8988T (cell line): ENCODE data around the gene FZD10.

ENCODE experiments used
- DNase-seq: peaks from one replicate; pipeline ENCODE4 v3.0.0; 2011

The FZD10 gene, protein sequence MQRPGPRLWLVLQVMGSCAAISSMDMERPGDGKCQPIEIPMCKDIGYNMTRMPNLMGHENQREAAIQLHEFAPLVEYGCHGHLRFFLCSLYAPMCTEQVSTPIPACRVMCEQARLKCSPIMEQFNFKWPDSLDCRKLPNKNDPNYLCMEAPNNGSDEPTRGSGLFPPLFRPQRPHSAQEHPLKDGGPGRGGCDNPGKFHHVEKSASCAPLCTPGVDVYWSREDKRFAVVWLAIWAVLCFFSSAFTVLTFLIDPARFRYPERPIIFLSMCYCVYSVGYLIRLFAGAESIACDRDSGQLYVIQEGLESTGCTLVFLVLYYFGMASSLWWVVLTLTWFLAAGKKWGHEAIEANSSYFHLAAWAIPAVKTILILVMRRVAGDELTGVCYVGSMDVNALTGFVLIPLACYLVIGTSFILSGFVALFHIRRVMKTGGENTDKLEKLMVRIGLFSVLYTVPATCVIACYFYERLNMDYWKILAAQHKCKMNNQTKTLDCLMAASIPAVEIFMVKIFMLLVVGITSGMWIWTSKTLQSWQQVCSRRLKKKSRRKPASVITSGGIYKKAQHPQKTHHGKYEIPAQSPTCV

DNA sequence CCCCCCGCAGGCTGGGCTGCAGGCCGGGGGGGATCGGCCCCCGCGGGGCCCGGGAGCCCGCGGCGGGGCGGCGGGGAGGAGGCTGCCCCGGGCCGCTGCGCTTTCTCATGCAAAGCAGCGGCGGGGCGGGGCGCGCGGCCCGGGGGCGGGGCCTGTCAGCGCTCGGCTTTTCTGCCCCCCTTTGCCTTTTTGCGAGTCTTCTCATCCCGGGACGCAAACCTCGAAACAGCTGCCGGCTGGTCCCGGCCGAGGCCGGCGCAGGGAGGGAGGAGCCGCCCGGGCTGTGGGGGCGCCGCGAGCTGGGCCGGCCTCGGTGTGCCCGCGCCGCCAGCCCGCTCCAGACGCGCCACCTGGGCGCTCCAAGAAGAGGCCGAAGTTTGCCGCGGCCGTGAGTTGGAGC is at the start of gene FZD10:
Gene FZD10, plus strand, starts transcription at position 198 of the 400 bp plus-strand sequence. CDS start 479 bp downstream, outside the sequence.
- DNase-seq: no peak

DNA sequence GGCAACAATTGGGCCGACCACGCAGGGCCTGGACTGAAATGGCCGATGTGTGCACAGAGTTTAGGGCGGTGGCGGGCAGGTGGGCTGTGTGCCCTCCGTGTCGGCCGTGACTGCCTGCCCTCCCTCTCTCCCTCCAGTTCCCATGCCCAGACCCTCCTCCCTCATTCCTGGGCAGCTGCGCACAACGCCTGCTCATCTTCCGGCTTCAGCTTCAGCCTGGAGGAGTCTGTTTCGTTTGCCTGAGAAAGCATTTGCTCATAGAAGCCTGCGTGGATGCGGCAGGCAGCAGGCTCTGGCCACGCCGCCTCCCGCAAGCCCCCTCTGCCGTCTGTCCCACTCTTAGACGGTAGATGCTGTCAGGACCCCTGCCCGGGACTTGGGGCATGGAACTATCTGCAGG is 47.3 kb upstream of the FZD10 start:
- DNase-seq: no peak

DNA sequence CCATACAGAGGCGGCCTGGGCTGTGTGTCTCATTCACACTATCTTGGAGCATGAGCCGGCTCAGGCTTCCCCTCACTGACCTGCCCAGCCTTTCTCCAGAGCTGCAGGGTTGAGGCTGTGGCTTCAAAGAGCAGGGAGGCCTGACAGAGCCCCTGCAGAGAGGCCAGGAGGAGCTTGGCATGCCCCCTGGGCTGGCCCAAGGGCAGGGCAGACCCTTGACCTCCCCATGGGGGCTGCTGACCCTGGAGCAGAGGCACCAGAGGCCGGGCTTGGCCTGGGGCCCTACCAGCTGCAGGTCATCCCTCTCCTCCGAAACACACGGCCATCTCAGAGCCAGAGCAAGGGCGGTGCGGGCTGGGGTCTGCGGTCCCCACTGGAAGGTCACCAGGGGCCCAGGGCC is 46.6 kb upstream of the FZD10 start:
- no peak for DNase-seq

DNA sequence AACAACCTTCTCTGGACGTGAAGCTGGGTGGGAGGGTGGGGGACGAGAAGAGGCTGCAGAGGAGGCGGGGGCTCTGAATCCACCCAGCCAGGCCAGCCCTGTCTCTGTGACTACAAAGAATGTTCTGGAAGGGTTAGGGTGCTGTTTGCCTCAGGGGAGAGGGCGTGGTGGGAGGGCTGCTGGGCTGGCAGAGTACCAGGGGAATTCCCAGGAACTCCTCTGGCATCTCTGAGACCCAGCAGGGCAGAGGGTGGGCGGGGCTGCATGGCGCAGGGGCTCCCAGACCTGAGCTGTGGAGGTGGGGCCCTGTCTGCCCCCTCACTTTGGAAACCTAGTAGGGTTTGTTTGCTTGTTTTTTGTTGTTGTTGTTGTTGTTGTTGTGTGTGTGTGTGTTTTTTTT is 45.5 kb upstream of the FZD10 start:
- DNase-seq: no peak

DNA sequence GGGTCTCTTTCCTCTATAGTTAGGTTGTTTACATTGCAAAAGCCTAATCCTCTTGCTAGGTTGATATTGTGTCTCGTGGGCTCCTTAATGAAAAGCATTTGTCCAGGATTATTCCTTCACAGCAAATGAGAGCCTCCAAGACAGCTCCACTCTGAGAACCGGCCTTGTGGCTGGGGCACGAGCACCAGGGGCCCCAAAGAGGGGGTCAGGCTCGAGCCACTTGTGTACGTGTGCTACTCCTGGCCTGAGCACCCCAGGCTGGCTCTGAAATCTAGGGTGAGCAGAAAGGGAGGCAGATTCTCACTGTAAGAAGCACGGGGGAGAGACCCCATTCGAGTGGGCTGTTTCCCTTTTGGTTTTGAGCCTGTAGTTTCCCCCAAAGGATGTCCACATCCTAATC is 45.0 kb upstream of the FZD10 start:
- DNase-seq: no peak

DNA sequence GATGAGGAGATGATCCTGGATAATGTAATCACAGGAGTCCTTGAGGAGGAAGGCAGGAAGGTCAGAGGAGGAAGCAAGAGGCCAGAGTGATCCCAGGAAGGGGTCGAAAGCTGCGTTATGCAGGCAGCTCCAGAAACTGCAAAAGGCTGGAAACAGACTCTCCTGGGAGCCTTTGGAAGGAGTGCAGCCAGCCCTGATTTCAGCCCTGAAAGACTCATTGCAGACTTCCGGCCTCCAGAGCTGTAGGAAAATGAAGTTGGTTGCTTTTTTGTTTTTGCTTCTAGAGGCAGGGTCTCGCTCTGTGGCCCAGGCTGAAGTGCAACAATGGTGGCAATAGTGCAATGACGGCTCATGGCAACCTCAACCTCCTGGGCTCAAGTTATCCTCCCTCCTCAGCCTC is 44.6 kb upstream of the FZD10 start:
- no peak for DNase-seq

DNA sequence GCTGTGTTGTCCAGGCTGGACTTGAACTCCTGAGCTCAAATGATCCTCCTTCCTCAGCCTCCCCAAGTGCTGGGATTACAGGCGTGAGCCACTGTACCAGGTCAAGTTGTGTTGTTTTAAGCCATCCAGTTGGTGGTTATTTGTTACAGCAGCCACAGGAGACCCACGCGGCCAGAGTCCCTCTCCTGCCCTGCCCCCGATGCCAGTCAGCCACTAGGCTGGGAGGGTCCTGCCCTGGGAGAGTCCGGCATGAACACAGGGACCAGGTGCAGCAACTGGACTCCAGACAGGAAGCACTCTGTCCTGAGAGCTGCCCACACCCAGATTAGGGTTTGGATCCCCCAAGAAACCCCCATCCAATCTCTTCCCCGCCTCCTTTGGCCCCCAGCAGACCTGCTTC is 44.1 kb upstream of the FZD10 start:
- no peak for DNase-seq

DNA sequence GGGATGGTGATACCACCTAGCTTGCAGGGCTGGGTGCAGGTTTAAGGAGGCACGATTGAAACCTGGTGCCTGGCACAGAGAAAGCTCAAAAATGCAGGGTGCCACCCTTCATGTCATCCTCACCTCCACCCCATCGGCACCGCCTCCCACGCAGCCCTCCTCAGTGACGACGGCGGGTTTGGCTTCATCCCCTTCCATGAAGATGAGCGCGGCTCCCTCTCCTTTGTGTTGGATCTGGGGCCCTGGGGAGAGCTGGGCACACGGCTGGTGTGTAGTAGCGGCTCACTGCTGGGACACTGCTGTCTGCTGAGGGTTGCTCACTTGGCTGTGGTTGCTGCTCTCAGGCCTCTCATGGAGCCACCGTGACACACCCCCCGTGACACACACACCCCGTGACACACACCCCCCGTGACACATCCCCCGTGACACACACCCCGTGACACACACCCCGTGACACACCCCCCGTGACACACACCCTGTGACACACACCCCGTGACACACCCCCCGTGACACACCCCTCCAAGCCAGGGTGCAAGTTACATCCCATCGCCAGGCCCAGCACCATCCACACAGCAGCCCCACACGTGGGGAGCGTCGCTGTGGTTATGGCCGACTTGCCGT is 42.9 kb upstream of the FZD10 start:
- no peak for DNase-seq

DNA sequence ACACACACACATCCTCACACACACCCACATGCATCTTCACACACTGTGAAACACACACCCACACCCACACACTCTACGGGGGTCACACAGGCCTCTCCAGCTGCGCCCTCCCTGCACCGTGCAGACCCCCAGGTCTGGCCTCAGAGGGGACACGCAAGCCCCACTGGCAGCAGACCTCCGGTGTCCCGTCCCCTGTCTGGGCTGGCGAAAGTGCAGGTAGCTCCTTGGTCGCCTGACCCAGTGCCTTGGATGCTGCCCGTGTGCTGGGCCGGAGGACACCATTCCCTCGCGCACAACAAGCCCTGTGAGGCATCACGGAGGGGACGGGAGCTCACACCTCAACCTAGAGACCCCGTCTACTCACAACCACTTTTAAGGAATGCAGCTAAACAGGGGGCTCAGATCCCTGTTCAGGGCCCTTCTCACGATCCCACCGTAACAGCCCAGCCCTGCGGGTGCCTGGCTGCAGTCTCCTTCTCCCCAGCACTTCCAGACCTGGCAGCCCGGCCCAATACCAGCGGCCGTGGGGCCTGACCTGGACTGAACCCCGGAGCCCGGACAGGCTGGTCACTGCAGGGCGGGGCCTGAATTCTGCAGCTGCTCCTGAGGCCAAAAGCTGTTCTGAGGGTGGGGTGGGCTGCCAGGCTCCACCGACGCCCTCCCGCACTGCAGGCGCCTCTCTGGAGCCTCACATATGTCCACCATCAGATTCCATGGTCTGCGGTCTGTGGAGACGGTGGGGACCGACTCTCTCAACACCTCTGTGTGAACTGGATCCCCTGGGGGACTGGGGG is 42.1 kb upstream of the FZD10 start:
- no peak for DNase-seq

DNA sequence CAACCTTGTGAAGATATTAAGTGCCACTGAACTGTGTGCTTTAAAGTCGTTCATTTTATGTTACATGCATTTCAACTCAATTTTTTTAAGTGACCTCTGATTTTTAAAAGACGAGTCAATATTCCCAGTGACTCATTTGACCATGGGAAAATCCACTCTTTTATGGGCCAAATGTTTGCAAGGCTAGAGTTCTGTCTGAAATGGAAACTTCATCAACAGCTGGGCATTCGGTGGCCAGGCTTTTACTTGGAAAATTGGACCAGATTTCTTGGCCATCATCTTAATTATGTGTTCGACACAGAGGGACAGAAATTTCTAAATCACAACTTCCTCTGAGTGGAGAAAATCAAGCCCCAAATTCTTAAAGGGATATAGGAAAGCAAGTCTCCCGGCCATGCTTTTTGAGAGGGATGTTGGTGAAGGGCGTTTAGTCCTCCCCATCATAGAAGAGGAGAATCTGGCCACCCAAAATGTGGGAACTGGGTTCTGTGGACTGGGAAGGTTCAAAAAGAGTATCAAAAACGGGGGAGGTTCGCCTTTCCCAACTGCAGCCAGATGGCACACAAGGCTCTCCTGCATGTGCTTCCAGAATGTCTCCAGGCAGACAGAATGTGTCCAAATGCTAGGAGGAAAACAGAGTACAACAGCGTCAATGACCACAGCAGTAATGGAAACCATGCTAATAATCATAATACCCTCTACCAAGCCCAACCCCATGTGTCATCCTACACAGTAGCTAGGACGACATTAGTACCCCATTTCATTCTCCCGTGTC is 40.9 kb upstream of the FZD10 start:
- no peak for DNase-seq

DNA sequence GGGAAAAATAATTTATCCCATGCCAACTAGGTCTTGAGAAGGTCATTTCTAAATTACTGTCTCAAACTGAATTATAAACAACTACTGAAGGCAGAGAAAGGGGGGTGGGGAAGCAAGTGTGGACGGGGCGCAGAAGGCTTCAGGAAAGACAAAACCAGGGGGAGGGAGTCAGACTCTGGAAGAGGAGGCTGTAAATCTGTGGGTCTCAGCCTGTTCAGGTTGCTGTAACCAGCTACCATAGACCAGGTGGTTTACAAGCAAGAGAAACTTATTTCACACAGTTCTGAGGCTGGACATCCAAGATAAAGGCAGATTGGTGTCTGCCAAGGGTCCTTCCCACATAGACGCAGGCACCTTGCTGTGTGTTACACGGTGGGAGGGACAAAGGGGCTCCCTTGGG is 39.9 kb upstream of the FZD10 start:
- no peak for DNase-seq

DNA sequence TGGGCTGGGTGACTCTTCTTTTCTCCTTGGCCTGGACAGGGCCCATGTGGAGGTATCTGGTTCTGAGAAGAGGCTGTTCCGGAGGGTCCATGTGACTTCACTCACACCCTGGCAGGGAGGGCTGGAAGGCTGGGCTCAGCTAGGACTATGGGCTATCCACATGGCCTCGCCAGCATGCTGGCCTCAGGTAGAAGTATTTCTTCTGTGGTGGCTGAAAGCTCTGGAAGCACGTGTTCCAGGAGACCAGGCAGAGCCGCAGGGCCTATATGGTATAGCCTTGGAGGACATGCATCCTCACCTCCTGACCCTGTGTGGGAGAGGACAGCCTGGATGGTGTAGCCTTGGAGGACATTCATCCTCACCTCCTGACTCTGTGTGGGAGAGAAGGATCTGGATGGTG is 38.2 kb upstream of the FZD10 start:
- no peak for DNase-seq

DNA sequence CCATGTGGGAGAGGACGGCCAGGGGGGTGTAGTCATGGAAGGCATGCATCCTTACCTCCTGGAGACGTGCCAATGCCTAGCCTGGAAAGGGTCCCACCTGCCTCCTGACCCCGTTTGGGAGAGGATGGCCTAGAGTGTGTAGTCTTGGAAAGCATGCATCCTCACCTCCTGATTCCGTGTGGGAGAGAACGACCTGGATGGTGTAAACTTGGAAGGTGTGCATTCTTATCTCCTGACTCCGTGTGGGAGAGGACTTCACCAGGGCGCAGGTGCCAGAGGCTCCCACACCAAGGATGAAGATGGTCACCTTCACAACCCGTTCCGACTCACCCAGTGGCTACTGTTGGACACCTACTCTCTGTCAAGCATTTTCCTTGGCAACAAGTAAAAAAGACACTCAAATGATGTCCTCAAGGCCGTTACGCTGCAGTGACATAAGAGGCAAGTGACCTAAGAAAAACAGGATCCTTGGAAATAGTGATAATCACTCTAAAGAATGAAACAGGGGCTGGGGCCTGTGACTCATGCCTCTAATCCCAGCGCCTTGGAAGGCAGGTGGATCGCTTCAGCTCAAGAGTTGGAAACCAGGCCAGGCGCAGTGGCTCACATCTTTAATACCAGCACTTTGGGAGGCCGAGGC is 37.5 kb upstream of the FZD10 start:
- no peak for DNase-seq

DNA sequence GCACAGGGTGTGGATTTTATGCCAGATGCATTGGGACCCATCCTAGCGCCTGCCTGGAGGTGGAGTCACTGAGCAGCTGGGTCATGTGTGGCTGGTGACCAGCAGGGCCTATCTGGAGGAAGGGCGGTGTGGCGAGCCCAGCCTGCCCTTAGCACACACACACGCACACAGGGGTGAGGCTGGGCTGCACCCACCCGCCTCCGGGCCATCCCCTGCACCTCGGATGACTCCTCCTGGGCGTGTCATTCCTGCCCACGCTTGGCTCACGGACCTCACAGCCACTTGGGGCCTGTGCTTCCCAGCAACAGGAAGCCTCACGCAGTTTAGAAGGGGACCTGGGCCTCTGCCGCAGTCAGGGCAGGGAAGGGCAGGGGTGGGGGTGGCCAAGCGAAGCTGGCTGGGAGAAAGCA is 36.2 kb upstream of the FZD10 start:
- no peak for DNase-seq

DNA sequence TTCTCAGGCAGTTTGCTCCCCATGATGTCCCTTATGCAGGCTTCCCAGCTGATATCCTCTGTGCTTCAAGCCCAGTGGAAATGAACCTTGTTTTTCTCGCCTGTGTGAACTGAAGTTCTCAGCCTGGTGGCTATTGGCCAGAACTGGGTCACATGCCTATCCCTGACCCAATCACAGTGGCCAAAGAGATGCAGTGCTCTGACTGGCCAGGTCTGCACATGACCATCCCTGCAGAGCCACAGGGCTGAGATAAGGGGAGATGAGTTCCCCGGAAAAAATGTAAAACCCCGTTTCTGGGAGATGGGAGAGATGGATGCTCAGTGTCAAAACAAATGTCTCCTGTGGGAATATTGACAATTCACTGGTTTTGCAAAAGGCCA is 34.7 kb upstream of the FZD10 start:
- no peak for DNase-seq

DNA sequence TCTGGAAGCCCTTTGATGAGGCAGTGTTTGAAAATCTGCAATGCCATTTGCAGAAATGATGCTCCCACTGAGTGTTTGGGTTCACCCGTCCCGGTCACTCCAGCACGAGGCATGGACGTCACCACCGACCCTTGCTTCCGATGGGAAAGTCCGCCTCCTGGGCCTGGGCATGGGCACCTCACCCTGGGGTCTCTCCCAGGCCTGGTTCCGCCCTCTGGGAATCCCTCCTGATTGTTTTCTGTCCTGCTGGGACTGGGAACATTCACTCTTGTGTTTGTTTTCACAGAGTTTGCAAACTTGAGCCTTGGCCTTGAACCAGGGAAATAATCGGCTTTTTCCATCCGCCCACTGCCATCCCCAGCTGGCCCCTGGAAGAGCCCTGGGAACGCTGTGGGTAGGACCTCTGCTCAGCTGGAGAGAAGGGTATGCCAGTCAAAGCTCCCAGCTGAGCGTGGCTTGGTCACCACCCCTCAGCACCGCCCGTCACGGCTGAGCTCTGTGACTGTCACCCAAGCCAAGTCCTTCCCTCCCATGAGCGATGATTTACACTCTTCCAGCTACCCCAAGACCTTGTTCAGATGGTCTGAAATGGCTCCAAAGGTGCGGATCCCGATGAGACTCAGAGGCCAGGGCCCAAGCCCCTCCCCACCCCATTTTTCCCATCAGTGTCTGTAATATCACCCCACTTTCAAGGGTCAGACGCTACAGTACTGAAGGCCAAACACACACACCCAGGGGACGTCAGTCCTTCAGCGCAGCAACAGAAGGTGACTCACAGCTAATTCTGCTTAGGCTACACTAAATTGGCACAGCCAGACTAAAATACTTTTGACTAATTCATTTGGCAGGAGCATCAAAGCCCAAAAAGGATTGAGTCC is 34.1 kb upstream of the FZD10 start:
- DNase-seq: no peak

DNA sequence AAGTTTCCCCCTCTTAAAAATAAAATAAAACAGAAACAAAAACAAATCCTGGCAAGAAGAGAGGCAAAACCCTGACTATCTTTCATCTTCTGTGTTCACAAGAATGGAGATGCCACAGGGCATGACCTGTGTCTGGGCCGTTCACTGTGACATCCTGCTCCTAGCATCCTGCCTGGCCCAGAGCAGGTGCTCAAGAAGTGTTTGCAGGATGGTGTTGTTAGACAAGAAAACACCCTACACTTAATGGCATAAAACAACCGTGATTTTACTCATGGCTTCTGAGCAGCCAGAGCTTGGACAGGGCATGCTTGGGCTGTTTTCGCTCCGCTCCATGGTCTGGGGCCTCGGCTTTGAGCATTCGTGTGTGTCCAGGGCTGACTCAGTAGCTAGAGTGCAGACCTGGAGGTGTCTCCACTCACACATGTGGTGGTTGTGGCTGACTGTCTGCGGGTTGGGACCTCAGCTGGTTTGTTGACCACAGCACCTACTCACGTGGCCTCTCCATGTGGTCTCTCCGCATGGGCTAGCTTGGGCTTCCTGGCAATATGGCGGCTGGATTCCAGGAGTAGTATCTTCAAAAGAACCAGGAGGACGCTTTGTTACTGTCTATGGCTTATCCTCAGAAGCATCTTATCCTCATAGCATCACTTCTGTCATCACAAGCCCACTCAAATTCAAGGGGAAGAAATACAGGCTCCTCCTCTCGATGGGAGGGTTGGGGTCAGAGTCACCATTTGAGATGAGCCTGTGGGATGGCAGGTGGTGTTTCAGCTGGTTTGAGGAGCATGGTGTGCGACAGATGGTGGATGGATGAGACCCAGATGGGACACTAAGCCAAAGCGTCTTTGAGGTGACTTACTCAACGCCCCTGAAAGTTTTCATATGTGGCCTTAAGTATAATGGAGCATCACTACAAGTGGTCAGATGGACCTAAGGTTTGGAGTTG is 33.2 kb upstream of the FZD10 start:
- DNase-seq: no peak

DNA sequence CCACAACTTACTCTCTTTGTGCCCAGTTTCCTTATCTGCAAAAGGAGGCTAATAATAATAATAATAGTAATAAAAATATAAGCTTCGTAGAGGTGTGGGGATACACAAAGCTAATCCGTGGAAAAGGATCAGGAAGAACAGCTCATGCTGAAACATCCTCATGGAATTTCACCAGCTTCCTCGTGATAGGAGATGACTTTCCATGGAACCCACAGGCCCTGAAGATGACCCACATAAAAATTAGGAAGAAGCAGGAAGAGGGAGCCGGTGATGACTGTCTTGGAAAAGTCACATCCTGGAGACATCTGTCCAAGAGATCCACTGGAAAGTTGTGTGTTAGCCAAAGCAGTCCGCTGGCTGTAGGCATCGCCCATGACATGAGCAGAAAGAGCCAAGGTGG is 31.9 kb upstream of the FZD10 start:
- DNase-seq: no peak

DNA sequence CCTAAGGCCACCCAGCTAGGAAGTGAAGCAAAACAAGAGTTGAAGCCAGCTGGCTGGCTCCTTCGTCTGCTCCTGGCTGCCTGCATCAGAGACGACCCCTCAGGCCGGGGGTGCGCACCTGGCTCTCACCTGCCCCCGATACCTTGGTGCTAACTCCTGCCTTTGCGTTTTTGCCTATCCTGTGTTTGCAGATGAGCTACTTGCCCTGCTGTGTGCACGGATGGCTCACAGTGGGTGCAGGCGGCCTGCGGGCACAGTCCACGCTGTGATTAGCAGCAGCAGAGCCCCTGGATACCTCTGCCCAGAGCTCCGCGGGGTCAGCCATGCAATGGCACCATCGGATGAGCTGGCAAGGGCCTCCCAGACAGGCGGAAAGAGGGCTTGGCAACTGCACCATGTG is 31.2 kb upstream of the FZD10 start:
- no peak for DNase-seq

DNA sequence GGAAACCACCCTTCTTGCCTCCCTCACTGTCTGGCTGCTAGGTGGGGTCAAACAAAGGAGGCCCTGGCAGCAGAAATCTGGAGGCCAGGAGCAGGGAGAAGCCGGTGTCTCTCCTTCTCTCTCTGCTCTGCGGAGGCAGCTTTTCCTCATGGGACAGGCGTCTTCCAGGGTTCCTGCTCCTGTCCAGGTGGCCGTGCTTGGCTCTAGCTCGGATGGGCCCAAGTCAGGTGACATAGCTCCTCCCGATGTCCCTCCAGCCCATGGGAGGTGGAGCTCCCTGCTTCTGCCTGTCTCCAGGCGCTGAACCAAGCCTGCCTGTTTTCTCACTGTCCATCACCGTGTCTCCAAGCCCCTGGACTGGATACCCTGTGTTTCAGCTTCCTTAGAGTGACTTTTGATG is 30.5 kb upstream of the FZD10 start:
- no peak for DNase-seq
